ENCODE data around the gene ZNF618. TPM values are rescaled to one million over a fixed set of nuclear protein-coding genes. Genes with fewer than 3 reads are reported as not detected.
"Not testable (repeated sequence)": the region's sequence is repeated elsewhere in the genome, so short reads cannot be mapped to it uniquely, and the experiment has no call there.

The ZNF618 gene
- total and polyA plus RNA-seq, 9 donors = 8.2 to 28.9 (median 18.3) TPM

DNA sequence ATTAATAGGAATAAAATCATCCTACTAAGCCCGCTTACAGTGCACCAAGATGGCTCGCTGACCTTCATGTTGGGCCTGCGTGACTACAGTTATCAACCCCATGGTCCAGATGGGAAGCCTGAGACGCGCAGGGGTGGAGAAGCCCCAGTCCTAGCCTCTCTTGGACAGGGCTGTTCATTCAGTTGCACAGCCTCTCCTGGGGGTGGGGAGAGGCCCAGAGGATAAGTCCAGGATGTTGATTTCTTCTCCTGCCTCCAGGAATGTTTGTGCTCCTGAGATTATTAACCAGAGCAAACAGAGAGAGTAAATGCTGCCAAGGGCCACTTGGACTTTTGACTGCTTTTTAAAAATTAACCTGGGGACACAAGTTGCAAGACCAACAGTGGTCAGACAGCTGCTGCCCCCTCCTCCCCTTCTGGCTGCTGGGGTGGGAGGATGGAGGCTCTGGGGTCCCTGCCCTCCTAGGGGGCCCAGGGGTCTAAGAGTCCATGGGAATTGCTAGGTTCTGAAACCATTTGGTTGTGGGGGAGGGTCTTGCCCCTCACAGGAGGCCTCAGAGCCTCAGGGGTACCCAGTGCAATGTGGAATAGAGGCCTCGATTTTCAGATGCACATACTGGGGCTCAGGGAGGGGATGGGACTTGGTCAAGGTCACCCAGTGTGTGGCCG lies 204.8 kb downstream of the ZNF618 start:
- H3K36me3 ChIP-seq = no peaks in the 10 kb centered on the region
- no peaks in the 10 kb centered on the region for H3K4me1 ChIP-seq (ENCODE audit: insufficient read depth)
- H3K27me3 ChIP-seq = no peaks in the 10 kb centered on the region
- intact Hi-C loops (cut with DNase I) = loop anchor here in 3 of 4 donors (5.0 kb wide), 2 partner anchors 206 to 211 kb away; no protein-coding TSS in a partner anchor
- no peak for DNase-seq
- no peak overlapping the region for H3K4me3 ChIP-seq
- H3K9me3 ChIP-seq = no peaks in the 10 kb centered on the region
- no peak overlapping the region for H3K27ac ChIP-seq
- WGBS, 3 donors = 75 to 92% (median 82%) methylated on average over 7 of the region's 7 CpGs
- TF ChIP-seq, protein P1, sequence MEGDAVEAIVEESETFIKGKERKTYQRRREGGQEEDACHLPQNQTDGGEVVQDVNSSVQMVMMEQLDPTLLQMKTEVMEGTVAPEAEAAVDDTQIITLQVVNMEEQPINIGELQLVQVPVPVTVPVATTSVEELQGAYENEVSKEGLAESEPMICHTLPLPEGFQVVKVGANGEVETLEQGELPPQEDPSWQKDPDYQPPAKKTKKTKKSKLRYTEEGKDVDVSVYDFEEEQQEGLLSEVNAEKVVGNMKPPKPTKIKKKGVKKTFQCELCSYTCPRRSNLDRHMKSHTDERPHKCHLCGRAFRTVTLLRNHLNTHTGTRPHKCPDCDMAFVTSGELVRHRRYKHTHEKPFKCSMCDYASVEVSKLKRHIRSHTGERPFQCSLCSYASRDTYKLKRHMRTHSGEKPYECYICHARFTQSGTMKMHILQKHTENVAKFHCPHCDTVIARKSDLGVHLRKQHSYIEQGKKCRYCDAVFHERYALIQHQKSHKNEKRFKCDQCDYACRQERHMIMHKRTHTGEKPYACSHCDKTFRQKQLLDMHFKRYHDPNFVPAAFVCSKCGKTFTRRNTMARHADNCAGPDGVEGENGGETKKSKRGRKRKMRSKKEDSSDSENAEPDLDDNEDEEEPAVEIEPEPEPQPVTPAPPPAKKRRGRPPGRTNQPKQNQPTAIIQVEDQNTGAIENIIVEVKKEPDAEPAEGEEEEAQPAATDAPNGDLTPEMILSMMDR (IDR thresholded peaks at IDR 0.05) = no peak
- TF ChIP-seq EP300 (IDR thresholded peaks at IDR 0.05) = no peak
- no peak for TF ChIP-seq POLR2A (IDR thresholded peaks at IDR 0.05)

DNA sequence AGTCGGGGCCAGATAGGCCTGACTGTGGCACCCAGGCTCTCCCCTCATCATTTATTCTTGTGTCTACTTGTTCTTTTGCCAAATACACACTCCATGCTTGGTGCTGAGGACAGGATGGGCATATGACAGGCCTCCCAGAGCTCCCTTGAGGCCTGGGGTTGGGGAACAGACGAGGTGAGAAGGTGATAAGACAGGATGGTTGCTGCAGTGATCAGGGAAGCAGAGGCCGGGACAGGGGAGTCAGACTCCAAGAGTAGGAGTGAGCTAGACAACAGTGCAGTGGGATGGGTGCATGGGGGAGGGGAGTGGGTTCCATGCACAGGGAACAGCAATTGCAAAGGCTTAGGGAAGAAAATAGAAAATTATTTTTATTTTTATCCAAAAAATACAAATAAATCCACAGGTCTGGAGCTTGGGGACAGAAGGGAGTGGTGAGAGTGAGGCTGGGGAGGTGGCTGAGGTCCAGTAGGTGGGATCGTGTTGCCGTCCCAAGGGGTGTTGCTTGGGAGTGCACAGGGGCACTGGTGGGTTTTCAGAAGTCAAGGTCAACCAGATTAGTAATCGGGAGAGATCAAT lies 205.4 kb downstream of the ZNF618 start:
- no peaks in the 10 kb centered on the region for H3K9me3 ChIP-seq
- H3K36me3 ChIP-seq = no peaks in the 10 kb centered on the region
- H3K4me3 ChIP-seq = no peak overlapping the region
- no peaks in the 10 kb centered on the region for H3K4me1 ChIP-seq (ENCODE audit: insufficient read depth)
- H3K27ac ChIP-seq = no peak overlapping the region
- TF ChIP-seq POLR2A (IDR thresholded peaks at IDR 0.05) (no peak), EP300 (IDR thresholded peaks at IDR 0.05) (no peak)
- TF ChIP-seq, protein P1 (IDR thresholded peaks at IDR 0.05) = no peak
- intact Hi-C loops (cut with DNase I) = loop anchor here (2.0 to 5.0 kb wide), 3 partner anchors 206 to 211 kb away; no protein-coding TSS in a partner anchor
- H3K27me3 ChIP-seq = no peaks in the 10 kb centered on the region
- WGBS, 3 donors = 67 to 71% (median 67%) methylated on average over 6 of the region's 6 CpGs
- no peak for DNase-seq

DNA sequence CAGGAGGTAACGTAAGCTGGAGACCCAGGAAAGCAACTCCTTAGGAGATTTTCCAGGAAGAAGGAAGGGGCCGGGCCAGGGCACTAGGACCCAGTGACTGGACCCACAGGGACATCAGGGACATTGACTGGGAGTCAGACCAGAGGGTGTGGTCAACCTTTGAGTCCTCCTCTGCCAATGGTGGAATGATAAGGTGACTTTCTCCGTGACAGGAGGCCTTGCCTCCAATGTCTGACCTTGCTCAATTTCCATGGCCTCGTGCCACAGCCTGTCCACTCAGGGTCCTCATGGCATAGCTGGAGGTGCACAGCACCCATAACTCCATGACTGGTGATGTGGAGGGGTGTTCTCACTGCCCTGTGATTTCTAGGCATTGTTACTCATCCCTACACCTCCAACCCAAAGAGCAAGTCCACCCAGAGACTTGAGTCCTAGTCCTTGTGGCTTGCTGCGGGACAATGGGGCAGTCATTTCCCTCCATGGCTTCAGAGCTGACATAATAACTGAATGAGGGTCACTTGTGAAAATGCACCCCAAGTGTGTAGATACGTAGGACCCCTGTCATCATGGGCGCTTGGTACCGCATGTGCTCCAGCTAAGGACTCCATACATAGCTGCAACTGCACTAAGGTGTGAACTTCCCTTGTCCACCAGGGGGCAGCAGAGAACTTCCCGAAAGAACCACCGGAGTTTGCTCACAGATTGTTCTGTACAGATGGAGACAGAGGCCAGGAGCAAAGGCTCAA lies 206.1 kb downstream of the ZNF618 start:
- intact Hi-C loops (cut with DNase I) = loop anchor here (2.0 to 5.0 kb wide), 3 partner anchors 205 to 210 kb away; no protein-coding TSS in a partner anchor
- no peak overlapping the region for H3K4me3 ChIP-seq
- TF ChIP-seq, protein P1 (IDR thresholded peaks at IDR 0.05) = peak; percentile 83 to 87 (median 84)
- TF ChIP-seq POLR2A (IDR thresholded peaks at IDR 0.05) = no peak
- H3K27ac ChIP-seq = no peak overlapping the region
- H3K4me1 ChIP-seq (ENCODE audit: insufficient read depth) = no peaks in the 10 kb centered on the region
- H3K27me3 ChIP-seq = no peaks in the 10 kb centered on the region
- 45 to 50% (median 46%) methylated on average over 10 of the region's 10 CpGs for WGBS, 3 donors
- DNase-seq = peak; percentile 86 to 93 (median 90)
- H3K36me3 ChIP-seq = no peaks in the 10 kb centered on the region
- H3K9me3 ChIP-seq = no peaks in the 10 kb centered on the region

DNA sequence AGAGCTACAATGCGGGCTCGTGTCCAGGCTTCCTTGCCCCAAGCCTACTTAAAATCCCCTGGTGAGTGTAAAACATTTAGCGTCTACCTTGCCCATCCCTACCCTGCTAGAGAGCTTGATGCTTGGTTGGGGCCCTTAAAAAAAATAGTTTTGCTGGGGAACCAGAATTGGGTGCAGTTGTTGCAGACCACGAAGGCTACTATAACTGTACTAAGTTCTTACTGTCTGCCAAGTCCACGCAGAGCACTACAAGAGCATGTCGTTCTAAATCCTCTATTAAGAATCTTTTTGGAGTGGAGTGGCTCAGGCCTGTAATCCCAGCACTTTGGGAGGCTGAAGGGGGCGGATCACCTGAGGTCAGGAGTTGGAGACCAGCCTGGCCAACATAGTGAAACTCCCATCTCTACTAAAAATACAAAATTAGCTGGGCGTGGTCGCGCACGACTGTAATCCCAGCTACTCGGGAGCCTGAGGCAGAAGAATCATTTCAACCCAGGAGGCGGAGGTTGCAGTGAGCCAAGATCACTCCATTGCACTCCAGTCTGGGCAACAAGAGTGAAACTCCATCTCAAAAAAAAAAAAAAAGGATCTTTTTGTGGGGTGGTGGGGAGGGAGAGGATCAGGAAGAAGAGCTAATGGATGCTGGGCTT lies 206.8 kb downstream of the ZNF618 start:
- not testable (repeated sequence) for H3K27ac ChIP-seq; H3K9me3 ChIP-seq; H3K27me3 ChIP-seq; H3K36me3 ChIP-seq; H3K4me3 ChIP-seq; DNase-seq; H3K4me1 ChIP-seq (ENCODE audit: insufficient read depth)
- intact Hi-C loops (cut with DNase I) = loop anchor here (2.0 to 5.0 kb wide), 3 partner anchors 204 to 209 kb away; no protein-coding TSS in a partner anchor
- WGBS, 3 donors = 32 to 46% (median 45%) methylated on average over 13 of the region's 13 CpGs

Measured in ovary (tissue), 9 donors.